ENCODE data around the gene FAM13A.

FAM13A gene

DNA sequence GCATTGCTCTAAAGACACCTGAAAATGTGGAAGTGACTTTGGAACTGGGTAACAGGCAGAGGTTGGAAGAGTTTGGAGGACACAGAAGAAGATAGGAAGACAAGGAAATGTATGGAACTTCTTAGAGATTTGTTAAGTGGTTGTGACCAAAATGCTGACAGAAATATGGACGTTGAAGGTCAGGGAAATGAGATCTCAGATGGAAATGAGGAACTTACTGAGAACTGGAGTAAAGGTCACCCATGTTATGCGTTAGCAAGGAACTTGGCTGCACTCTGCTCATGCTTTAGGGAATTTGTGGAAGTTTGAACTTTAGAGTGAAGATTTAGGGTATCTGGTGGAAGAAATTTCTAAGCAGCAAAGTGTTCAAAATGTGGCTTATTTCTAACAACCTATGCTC is 99.4 kb downstream of the FAM13A start:
- Histone ChIP-seq H3K36me3 (no peaks in the 10 kb centered on the region), H3K4me1 (ENCODE audit: control insufficient read depth in 1 of 2, insufficient read depth in 1 of 2, low read depth in 1 of 2, low read length in 1 of 2) (peaks cover 70 to 77% of the 10 kb centered on the region in 2 experiments), H3K27me3 (no peaks in the 10 kb centered on the region), H3K27ac (peak overlapping the region; percentile 66), H3K4me3 (ENCODE audit: low read depth in 1 of 2, low read length in 1 of 2) (no peak overlapping the region), H3K9me3 (no peaks in the 10 kb centered on the region)
- TF ChIP-seq, protein P1, sequence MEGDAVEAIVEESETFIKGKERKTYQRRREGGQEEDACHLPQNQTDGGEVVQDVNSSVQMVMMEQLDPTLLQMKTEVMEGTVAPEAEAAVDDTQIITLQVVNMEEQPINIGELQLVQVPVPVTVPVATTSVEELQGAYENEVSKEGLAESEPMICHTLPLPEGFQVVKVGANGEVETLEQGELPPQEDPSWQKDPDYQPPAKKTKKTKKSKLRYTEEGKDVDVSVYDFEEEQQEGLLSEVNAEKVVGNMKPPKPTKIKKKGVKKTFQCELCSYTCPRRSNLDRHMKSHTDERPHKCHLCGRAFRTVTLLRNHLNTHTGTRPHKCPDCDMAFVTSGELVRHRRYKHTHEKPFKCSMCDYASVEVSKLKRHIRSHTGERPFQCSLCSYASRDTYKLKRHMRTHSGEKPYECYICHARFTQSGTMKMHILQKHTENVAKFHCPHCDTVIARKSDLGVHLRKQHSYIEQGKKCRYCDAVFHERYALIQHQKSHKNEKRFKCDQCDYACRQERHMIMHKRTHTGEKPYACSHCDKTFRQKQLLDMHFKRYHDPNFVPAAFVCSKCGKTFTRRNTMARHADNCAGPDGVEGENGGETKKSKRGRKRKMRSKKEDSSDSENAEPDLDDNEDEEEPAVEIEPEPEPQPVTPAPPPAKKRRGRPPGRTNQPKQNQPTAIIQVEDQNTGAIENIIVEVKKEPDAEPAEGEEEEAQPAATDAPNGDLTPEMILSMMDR (IDR thresholded peaks at IDR 0.05) = no peak

DNA sequence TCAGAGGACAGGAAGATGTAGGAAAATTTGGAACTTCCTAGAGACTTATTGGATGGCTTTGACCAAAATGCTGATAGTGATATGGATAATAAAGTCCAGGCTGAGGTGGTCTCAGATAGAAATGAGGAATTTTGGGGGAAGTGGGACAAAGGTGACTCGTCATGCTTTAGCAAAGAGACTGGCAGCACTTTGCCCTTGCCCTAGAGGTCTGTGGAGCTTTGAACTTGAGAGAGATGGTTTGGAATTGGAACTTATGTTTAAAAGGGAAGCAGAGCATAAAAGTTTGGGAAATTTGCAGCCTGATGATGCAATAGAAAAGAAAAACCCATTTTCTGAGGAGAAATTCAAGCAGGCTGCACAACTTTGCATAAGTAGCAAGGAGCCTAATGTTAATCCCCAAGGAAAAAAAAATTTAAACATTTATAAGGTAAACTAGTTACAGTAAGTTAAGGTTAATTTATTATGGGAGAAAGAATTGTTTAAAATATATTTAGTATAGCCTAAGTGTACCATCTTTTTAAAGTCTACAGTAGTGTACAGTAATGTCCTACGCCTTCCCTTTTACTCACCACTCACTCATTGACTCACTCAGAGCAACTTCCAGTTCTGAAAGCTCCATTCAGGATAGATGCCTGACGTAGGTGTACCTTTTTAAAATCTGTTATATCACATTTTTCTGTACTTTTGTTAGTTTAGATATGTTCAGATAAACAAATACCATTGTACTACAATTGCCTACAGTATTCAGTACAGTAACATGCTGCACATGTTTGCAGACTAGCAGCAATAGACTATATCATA is 101.2 kb downstream of the FAM13A start:
- TF ChIP-seq, protein P1 (IDR thresholded peaks at IDR 0.05) = no peak
- Histone ChIP-seq H3K27me3 (no peaks in the 10 kb centered on the region), H3K9me3 (no peaks in the 10 kb centered on the region), H3K36me3 (no peaks in the 10 kb centered on the region), H3K4me1 (ENCODE audit: control insufficient read depth in 1 of 2, insufficient read depth in 1 of 2, low read depth in 1 of 2, low read length in 1 of 2) (peaks cover 54 to 59% of the 10 kb centered on the region in 2 experiments), H3K27ac (peak overlapping the region; percentile 19), H3K4me3 (ENCODE audit: low read depth in 1 of 2, low read length in 1 of 2) (no peak overlapping the region)

DNA sequence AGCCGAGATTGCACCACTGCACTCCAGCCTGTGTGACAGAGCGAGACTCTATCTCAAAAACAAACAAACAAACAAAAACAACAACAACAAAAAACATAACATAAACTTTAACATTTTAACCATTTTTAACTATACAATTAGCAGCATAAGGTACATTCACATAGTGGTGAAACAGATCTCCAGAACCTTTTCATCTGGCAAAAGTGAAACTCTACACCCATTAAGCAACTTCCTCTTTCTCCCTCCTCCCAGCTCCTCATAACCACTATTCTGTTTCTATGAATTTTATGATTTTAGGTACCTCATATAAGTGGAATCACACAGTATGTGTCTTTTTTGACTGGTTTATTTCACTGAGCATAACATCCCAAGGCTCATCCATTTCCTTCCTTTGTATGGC is 103.6 kb downstream of the FAM13A start:
- peaks cover 30 to 35% of the 10 kb centered on the region in 2 experiments for H3K4me1 ChIP-seq (ENCODE audit: control insufficient read depth in 1 of 2, insufficient read depth in 1 of 2, low read depth in 1 of 2, low read length in 1 of 2)

DNA sequence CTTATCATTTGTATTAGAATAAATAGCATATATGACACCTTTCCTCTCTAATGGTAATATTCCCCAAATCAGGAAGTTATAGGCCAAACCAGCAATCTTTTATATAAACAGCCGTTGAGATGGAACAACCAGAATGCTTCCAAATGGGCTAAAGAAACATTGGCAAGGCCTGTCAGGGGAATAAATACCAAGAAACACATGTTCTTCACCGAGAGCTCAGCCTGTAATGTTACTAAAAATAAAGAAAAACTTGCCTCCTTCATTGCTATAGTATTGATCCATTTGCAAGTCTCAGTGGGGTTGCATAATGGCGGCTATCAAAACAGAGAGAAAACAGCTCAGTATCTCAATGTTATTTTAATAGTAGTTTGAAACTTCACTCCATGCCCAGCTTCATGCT is 104.9 kb downstream of the FAM13A start:
- Histone ChIP-seq H3K27ac (no peak overlapping the region), H3K36me3 (no peaks in the 10 kb centered on the region), H3K27me3 (no peaks in the 10 kb centered on the region), H3K4me1 (ENCODE audit: control insufficient read depth in 1 of 2, insufficient read depth in 1 of 2, low read depth in 1 of 2, low read length in 1 of 2) (peaks cover 17 to 22% of the 10 kb centered on the region in 2 experiments), H3K9me3 (no peaks in the 10 kb centered on the region), H3K4me3 (ENCODE audit: low read depth in 1 of 2, low read length in 1 of 2) (no peak overlapping the region)
- TF ChIP-seq, protein P1 (IDR thresholded peaks at IDR 0.05) = no peak

More for the DNA sequence above, 103.6 kb downstream of the FAM13A start:
- Histone ChIP-seq H3K27me3 (no peaks in the 10 kb centered on the region), H3K36me3 (no peaks in the 10 kb centered on the region), H3K4me3 (ENCODE audit: low read depth in 1 of 2, low read length in 1 of 2) (peak overlapping the region in 1 of 2 experiments; percentile 20), H3K9me3 (no peaks in the 10 kb centered on the region), H3K27ac (peak overlapping the region; percentile 72)
- TF ChIP-seq, protein P1 (IDR thresholded peaks at IDR 0.05) = no peak

DNA sequence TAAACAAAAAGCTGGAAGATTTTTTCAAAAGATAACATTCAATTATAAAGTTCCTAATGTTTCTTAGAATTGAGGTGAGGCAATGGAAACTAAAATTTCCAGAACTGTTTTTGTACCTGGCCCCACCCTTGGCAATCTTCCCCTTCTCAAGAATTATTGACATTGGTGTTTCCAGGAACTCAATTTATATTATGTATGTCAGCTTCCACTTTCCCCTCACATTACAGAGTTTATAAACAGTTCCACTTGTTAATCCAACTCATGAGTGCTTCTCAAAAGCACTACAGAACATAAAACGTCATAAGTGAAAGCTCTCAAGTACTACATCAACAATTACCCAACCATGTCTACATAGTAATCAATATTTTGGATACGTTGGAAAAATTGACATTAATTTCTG is 107.4 kb downstream of the FAM13A start:
- Histone ChIP-seq H3K4me3 (ENCODE audit: low read depth in 1 of 2, low read length in 1 of 2) (no peak overlapping the region), H3K36me3 (no peaks in the 10 kb centered on the region)
- TF ChIP-seq, protein P1 (IDR thresholded peaks at IDR 0.05) = no peak

More for the DNA sequence above, 107.4 kb downstream of the FAM13A start:
- Histone ChIP-seq H3K27ac (no peak overlapping the region), H3K27me3 (no peaks in the 10 kb centered on the region), H3K4me1 (ENCODE audit: control insufficient read depth in 1 of 2, insufficient read depth in 1 of 2, low read depth in 1 of 2, low read length in 1 of 2) (peaks cover 14% of the 10 kb centered on the region in 2 experiments), H3K9me3 (no peaks in the 10 kb centered on the region)

Measured in neutrophil (primary cell).